K562 (cell line): ENCODE data around the gene MYO9A. TPM values are rescaled to one million over a fixed set of nuclear protein-coding genes. Genes with fewer than 3 reads are reported as not detected.
A peak's percentile ranks its signal among the peaks of the same experiment; 100 is the strongest.

Experiments used
- ATAC-seq: fragments of 200-7000 bp; cut with Tn5 transposase; 3 replicates; pipeline ENCODE4 v1.9.1; 2020; ENCODE audit warnings: moderate library complexity
- BruUV-seq: library from RNA; stranded (reverse); fragments of 400-500 nt; replicated peaks from 2 replicates; lab custom pipeline; 2021; lab: Mats Ljungman, UMichigan
- CTCF ChIA-PET: fragments of 300-600 bp; formaldehyde crosslinking; extraction: SDS; loops from one replicate; lab custom pipeline; 2021; ENCODE audit warnings: low intra/inter-chr PET ratio; lab: Yijun Ruan, JAX
- POLR2A ChIA-PET: fragments of 300-600, 350-650 bp; sonication (Branson Sonifier 250); formaldehyde crosslinking; extraction: SDS; loops from one replicate; lab custom pipeline; 2021; ENCODE audit warnings: antibody characterized with exemption, inconsistent platforms; lab: Yijun Ruan, JAX
- DNase-seq, 4 experiments: peaks; one replicate each; pipeline versions ENCODE4 v3.0.0 to v3.0.0-alpha.2; 2011 to 2018; ENCODE audit warnings: low spot score in 3 of 4, mixed read lengths in 3 of 4; ENCODE audit errors: extremely low read depth in 1 of 4
- FAIRE-seq: peaks from 2 replicates; lab custom pipeline; 2011; peaks lifted over from hg19 to GRCh38; lab: Jason Lieb, UNC
- H2AFZ ChIP-seq: 2 replicates; pipeline ENCODE4 v1.6.0; 2011; ENCODE audit warnings: low read depth, low read length, control low read depth, inconsistent platforms
- H3K27ac ChIP-seq: fragments of 200-600 bp; 3 replicates; pipeline ENCODE4 v1.8.0; 2011; ENCODE audit warnings: low read depth, mild to moderate bottlenecking, control low read depth, inconsistent platforms, low read length, moderate library complexity, mixed read lengths; ENCODE audit errors: extremely low read depth
- H3K27me3 ChIP-seq, 2 experiments: fragments of 300-600 bp in 1 of 2; 2 replicates in 1 of 2; 3 replicates in 1 of 2; pipeline versions ENCODE4 v1.6.0 to v1.8.0; 2011; ENCODE audit warnings: inconsistent platforms in 2 of 2, low read length in 2 of 2, mild to moderate bottlenecking in 1 of 2, mixed read lengths in 1 of 2, moderate library complexity in 1 of 2; ENCODE audit not compliant: control insufficient read depth in 2 of 2, insufficient read depth in 2 of 2
- H3K36me3 ChIP-seq: fragments of 300-600 bp; 3 replicates; pipeline ENCODE4 v1.8.0; 2011; ENCODE audit warnings: mild to moderate bottlenecking, low read length, inconsistent platforms; ENCODE audit not compliant: control insufficient read depth, insufficient read depth
- H3K4me1 ChIP-seq, 2 experiments: fragments of 200-600 bp in 1 of 2; replicated peaks in 1 of 2; 2 replicates in 1 of 2; 3 replicates in 1 of 2; pipeline versions ENCODE4 v1.5.1 to v1.8.0; 2011; ENCODE audit warnings: inconsistent platforms in 2 of 2, low read length in 2 of 2, mild to moderate bottlenecking in 1 of 2, mixed read lengths in 1 of 2, moderate library complexity in 1 of 2; ENCODE audit not compliant: control insufficient read depth in 2 of 2, insufficient read depth in 2 of 2
- H3K4me2 ChIP-seq: 2 replicates; pipeline ENCODE4 v1.6.1; 2011; ENCODE audit warnings: low read length, control low read depth, inconsistent platforms, mixed read lengths; ENCODE audit not compliant: insufficient read depth
- H3K4me3 ChIP-seq: fragments of 200-600 bp; sonication (generic), shearing (Covaris generic); 2 replicates; pipeline ENCODE4 v1.5.1; 2016; ENCODE audit warnings: control low read depth, inconsistent platforms
- H3K79me2 ChIP-seq: fragments of 200-600 bp; 3 replicates; pipeline ENCODE4 v1.8.0; 2011; ENCODE audit warnings: low read length, inconsistent platforms; ENCODE audit not compliant: control insufficient read depth, insufficient read depth
- H3K9ac ChIP-seq, 2 experiments: 2 replicates each; pipeline versions ENCODE4 v1.6.0 to v1.6.1; 2011; ENCODE audit warnings: low read depth in 2 of 2, low read length in 2 of 2, control low read depth in 1 of 2, inconsistent platforms in 1 of 2, mild to moderate bottlenecking in 1 of 2, mixed read lengths in 1 of 2; ENCODE audit not compliant: insufficient read depth in 1 of 2
- H3K9me1 ChIP-seq: one replicate; pipeline ENCODE4 v1.6.0; 2011; ENCODE audit warnings: inconsistent platforms, mild to moderate bottlenecking, low read length, moderate library complexity; ENCODE audit not compliant: control insufficient read depth, insufficient read depth
- H3K9me3 ChIP-seq: replicated peaks from 2 replicates; pipeline ENCODE4 v1.5.1; 2011; ENCODE audit warnings: low read depth, low read length, inconsistent platforms; ENCODE audit not compliant: control insufficient read depth, insufficient read depth
- H4K20me1 ChIP-seq: replicated peaks from 2 replicates; pipeline ENCODE4 v1.6.1; 2011; ENCODE audit warnings: low read length, inconsistent platforms, mixed read lengths; ENCODE audit not compliant: control insufficient read depth, insufficient read depth
- JUNB ChIP-seq: fragments of 450-650 bp; formaldehyde crosslinking; conservative IDR thresholded peaks from 2 replicates; pipeline ENCODE4 v1.4.0; 2020; ENCODE audit warnings: mild to moderate bottlenecking
- PYGO2 ChIP-seq: fragments of 450-650 bp; IDR thresholded peaks from 2 replicates; pipeline ENCODE4 v1.6.1; 2016; ENCODE audit warnings: mild to moderate bottlenecking, missing genetic modification characterization, moderate library complexity, missing compliant biosample characterization
- TRIM28 ChIP-seq: fragments of 450-650 bp; IDR thresholded peaks from 2 replicates; pipeline ENCODE4 v1.6.1; 2017
- ZNF695 ChIP-seq: fragments of 450-650 bp; formaldehyde crosslinking; IDR thresholded peaks from 2 replicates; pipeline ENCODE4 v1.4.0; 2020; ENCODE audit warnings: mild to moderate bottlenecking, moderate library complexity
- WGBS: fragments of 100-300 bp; shearing (Covaris generic); methylation state at CpG from one replicate; pipeline ENCODE4 v1.1.6; 2016; ENCODE audit warnings: low coverage, mixed read lengths; ENCODE audit not compliant: insufficient coverage; ENCODE audit errors: missing lambda C conversion rate; 5-methylcytosine and 5-hydroxymethylcytosine counted together
- in situ Hi-C: fragments of 300-500 bp; cut with MboI; formaldehyde crosslinking; loops from 4 replicates; pipeline ENCODE4 v1.15.0; 2018; ENCODE audit warnings: inconsistent platforms, mixed read lengths
- intact Hi-C: fragments of 100-400 bp; cut with micrococcal nuclease; formaldehyde crosslinking; loops from 2 replicates; pipeline ENCODE4 v1.14.2; 2022
- polyA plus RNA-seq, 8 experiments: library from polyadenylated mRNA; depleted of rRNA in 4 of 8; stranded (reverse) in 5 of 8; unstranded in 3 of 8; fragments of >200 nt; fragmentation: Nextera tagmentation in 2 of 8; fragmentation: Illumina TruSeq in 1 of 8; extraction: Ambion mirVana in 2 of 8; extraction: Trizol in 1 of 8; gene quantifications; 2 replicates each; pipeline versions ENCODE4 v1.2.1 to v1.2.3, GENCODE V29; 2011 to 2014; ENCODE audit warnings: inconsistent platforms in 1 of 8, missing spikeins in 1 of 8
- total RNA-seq, 7 experiments: library from RNA; depleted of rRNA in 6 of 7; stranded (reverse); fragments of >200 nt in 6 of 7; fragmentation: Illumina TruSeq in 2 of 7; extraction: Trizol in 2 of 7; gene quantifications; 2 replicates each; pipeline versions ENCODE4 v1.2.1 to v1.2.3, GENCODE V29; 2011 to 2021; ENCODE audit warnings: low replicate concordance in 1 of 7
- TF ChIP-seq, protein P1 (sequence below): fragments of 250-450 bp; sonication (Bioruptor Pico); IDR thresholded peaks from 2 replicates; pipeline ENCODE4 v1.5.1; 2021; ENCODE audit warnings: mild to moderate bottlenecking

MYO9A gene
- total and polyA plus RNA-seq, 9 of the 15 experiments (the other 6 are each of a cell fraction or from before 2014, with no cell fraction given): 1.9 to 15.4 (median 5.8) TPM

DNA sequence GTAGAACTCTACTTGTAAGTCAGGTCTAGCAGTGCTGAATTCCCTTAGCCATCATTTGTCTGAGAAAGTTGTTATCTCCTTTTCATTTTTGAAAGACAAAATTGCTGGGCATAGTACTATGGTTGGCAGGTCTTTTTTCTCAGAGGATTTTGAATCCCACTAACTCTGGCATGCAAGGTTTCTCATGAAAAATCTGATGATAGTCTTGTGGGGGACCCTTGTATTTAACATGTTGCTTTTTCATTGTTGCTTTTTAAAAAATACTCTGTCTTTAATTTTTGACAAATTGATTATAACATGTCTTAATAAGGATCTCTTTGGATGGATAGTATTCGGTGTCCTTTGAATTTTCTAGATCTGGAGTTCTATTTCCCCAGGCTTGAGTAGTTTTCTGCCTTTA, 186.7 kb downstream of the MYO9A start:
- in situ Hi-C loops: no loop called here
- FAIRE-seq: no peak
- H3K4me1 ChIP-seq: no peaks in the 10 kb centered on the region
- no peaks in the 10 kb centered on the region for H3K27me3 ChIP-seq
- H3K9me1 ChIP-seq: no peaks in the 10 kb centered on the region
- TF ChIP-seq TRIM28: 0 out of 2 replicates have a peak, but pooled peaks have one; percentile 32
- TF ChIP-seq ZNF695: no peak
- no peak for TF ChIP-seq PYGO2 (tag)
- TF ChIP-seq, protein P1, sequence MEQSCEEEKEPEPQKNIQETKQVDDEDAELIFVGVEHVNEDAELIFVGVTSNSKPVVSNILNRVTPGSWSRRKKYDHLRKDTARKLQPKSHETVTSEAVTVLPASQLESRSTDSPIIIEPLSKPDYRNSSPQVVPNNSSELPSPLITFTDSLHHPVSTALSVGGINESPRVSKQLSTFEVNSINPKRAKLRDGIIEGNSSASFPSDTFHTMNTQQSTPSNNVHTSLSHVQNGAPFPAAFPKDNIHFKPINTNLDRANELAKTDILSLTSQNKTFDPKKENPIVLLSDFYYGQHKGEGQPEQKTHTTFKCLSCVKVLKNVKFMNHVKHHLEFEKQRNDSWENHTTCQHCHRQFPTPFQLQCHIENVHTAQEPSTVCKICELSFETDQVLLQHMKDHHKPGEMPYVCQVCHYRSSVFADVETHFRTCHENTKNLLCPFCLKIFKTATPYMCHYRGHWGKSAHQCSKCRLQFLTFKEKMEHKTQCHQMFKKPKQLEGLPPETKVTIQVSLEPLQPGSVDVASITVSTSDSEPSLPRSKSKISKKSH (CRISPR knock-in tag): 0 out of 2 replicates have a peak, but pooled peaks have one; percentile 50
- no peak for TF ChIP-seq JUNB (CRISPR knock-in tag)
- no TSS peak for BruUV-seq
- WGBS: 7% methylated on average over 1 of the region's 1 CpG
- H3K4me2 ChIP-seq: no peak overlapping the region
- H3K27ac ChIP-seq: no peak overlapping the region
- DNase-seq: no peak
- no peaks in the 10 kb centered on the region for H3K36me3 ChIP-seq
- H3K4me3 ChIP-seq: no peak overlapping the region
- no peak overlapping the region for H3K9ac ChIP-seq
- 0 out of 2 replicates have a peak, but pooled peaks cover 2% of the 10 kb centered on the region for H3K9me3 ChIP-seq
- ATAC-seq: no peak
- ChIA-PET CTCF (no interaction called here), POLR2A (interaction anchor here (0.7 kb wide), 1 partner anchor 27 kb away, joined by 3 read pairs; no protein-coding TSS in a partner anchor)
- H4K20me1 ChIP-seq: no peaks in the 10 kb centered on the region
- intact Hi-C loops: no loop called here
- no peaks in the 10 kb centered on the region for H3K79me2 ChIP-seq
- no peak overlapping the region for H2AFZ ChIP-seq
